ENCODE measurements around the gene DLX6.

DNA sequence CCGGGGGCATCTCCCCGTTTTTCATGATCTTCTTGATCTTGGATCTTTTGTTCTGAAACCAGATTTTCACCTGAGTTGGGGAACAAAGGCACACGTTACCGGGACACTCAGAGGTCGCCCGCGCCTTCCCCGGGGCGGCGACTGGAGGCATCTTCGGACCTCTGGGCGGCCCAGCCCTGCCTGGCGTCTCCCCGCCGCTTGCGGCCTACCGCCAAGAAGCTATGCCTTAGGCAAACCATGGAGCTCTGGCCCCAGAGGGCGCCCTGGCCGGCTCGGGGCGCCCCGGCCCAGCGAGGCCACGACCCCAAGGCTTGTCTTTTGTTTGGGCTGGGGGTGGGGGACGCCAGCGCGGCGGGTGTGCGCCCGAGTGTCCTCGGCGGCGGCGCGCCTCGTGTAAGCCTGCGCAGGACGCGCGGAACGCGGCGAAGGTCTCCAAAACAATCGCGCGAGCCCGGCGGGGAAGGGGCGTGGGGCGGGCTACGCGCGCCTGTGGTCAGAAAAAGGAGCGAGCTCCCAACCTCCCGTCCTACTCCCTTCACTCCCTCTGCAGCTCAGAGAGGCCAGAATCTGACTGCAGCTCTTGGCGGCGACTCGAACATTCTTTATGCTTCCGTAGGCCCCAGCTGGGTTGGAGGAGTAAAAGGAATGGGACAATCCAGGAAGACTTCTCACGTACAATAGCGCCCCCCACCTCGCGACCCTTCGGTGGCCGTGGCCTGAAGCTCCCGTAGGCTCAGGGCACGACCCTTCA, 15.8 kb downstream of the DLX6 start:
- TF ChIP-seq, protein P1, sequence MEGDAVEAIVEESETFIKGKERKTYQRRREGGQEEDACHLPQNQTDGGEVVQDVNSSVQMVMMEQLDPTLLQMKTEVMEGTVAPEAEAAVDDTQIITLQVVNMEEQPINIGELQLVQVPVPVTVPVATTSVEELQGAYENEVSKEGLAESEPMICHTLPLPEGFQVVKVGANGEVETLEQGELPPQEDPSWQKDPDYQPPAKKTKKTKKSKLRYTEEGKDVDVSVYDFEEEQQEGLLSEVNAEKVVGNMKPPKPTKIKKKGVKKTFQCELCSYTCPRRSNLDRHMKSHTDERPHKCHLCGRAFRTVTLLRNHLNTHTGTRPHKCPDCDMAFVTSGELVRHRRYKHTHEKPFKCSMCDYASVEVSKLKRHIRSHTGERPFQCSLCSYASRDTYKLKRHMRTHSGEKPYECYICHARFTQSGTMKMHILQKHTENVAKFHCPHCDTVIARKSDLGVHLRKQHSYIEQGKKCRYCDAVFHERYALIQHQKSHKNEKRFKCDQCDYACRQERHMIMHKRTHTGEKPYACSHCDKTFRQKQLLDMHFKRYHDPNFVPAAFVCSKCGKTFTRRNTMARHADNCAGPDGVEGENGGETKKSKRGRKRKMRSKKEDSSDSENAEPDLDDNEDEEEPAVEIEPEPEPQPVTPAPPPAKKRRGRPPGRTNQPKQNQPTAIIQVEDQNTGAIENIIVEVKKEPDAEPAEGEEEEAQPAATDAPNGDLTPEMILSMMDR (IDR thresholded peaks at IDR 0.05): no peak
- no peak for TF ChIP-seq ZFX (IDR thresholded peaks at IDR 0.05; ENCODE audit: borderline replicate concordance)
